ENCODE results near the gene PIEZO2.

- TF ChIP-seq CTCF (conservative IDR thresholded peaks at IDR 0.05; ENCODE audit: low read length) (no peak), EZH2phosphoT487 (IDR thresholded peaks at IDR 0.05; ENCODE audit: borderline replicate concordance) (no peak)
Measured at GRCh38 chr18:11162889-11163288, 13.5 kb upstream of the PIEZO2 start.
